Ovary (tissue), 3 donors: ENCODE measurements around the gene SIK3.

Source experiments
- CTCF ChIP-seq, 3 donors: fragments of 450-650 bp in 2 of 3; fragments of 200-600 bp in 1 of 3; IDR thresholded peaks; one replicate each; pipeline versions ENCODE4 v1.5.1 to v1.8.0; 2016 to 2022; ENCODE audit warnings: antibody characterized with exemption in 3 of 3, mild to moderate bottlenecking in 1 of 3
- EP300 ChIP-seq: sonication (generic); formaldehyde crosslinking; IDR thresholded peaks from one replicate; pipeline ENCODE4 v1.6.1; 2017; ENCODE audit warnings: antibody characterized with exemption
- donor health status: DM: no; HTN: no; CAD: no.

GRCh38 chr11:117000014-117000737 is 98.1 kb downstream of the SIK3 start:
- TF ChIP-seq CTCF (IDR thresholded peaks at IDR 0.05) (no peak), EP300 (no peak)
